Tongue (tissue), 2 donors: ENCODE results near the gene ZBTB44. TPM values are rescaled to one million over a fixed set of nuclear protein-coding genes. Genes with fewer than 3 reads are reported as not detected.

Experiments
- DNase-seq: peaks from one replicate; pipeline ENCODE4 v3.0.0-alpha.2; 2015
- total RNA-seq: library from RNA; depleted of rRNA; stranded (reverse); fragments of >200 nt; gene quantifications from one replicate; pipeline ENCODE4 v1.2.3, GENCODE V29; 2014

ZBTB44 gene
- total RNA-seq, 1 donor from 2014 or later, result 91.6 TPM

GRCh38 chr11:130213143-130213978 lies 101.4 kb downstream of the ZBTB44 start:
- DNase-seq, result peak; percentile 74

- DNase-seq, result no peak
Observed at GRCh38 chr11:130212431-130212961, 102.2 kb downstream of the ZBTB44 start.

- DNase-seq, result no peak
Observed at GRCh38 chr11:130211781-130212401, 102.8 kb downstream of the ZBTB44 start.

GRCh38 chr11:130211144-130211543 lies 103.6 kb downstream of the ZBTB44 start:
- no peak for DNase-seq

- DNase-seq, result no peak
Observed at GRCh38 chr11:130209954-130210854, 104.5 kb downstream of the ZBTB44 start.

- DNase-seq, result no peak
Observed at GRCh38 chr11:130209128-130209932, 105.4 kb downstream of the ZBTB44 start.

GRCh38 chr11:130208241-130209127 lies 106.2 kb downstream of the ZBTB44 start:
- DNase-seq, result no peak

GRCh38 chr11:130206141-130206540 lies 108.6 kb downstream of the ZBTB44 start:
- no peak for DNase-seq

- DNase-seq, result no peak
Observed at GRCh38 chr11:130204703-130205095, 110.0 kb downstream of the ZBTB44 start.

- no peak for DNase-seq
Observed at GRCh38 chr11:130203766-130204702, 110.7 kb downstream of the ZBTB44 start.

GRCh38 chr11:130202818-130203689 lies 111.7 kb downstream of the ZBTB44 start:
- DNase-seq, result no peak

GRCh38 chr11:130202009-130202817 lies 112.5 kb downstream of the ZBTB44 start:
- DNase-seq, result no peak

- no peak for DNase-seq
Observed at GRCh38 chr11:130201026-130201425, 113.7 kb downstream of the ZBTB44 start.

GRCh38 chr11:130199792-130200191 lies 114.9 kb downstream of the ZBTB44 start:
- no peak for DNase-seq

GRCh38 chr11:130198964-130199363 lies 115.8 kb downstream of the ZBTB44 start:
- no peak for DNase-seq

- no peak for DNase-seq
Observed at GRCh38 chr11:130198292-130198691, 116.4 kb downstream of the ZBTB44 start.

GRCh38 chr11:130197386-130198035 lies 117.2 kb downstream of the ZBTB44 start:
- DNase-seq, result no peak
